GM12878 (cell line): ENCODE data around the gene LRRC51. TPM values are rescaled to one million over a fixed set of nuclear protein-coding genes. Genes with fewer than 3 reads are reported as not detected.

ENCODE experiments used
- ATAC-seq: fragments of 200-7000 bp; cut with Tn5 transposase; 3 replicates; pipeline ENCODE4 v1.9.1; 2020; ENCODE audit warnings: mild to moderate bottlenecking, moderate library complexity
- BruUV-seq: library from RNA; stranded (reverse); fragments of 400-500 nt; replicated peaks from 2 replicates; lab custom pipeline; 2021; lab: Mats Ljungman, UMichigan
- CTCF ChIA-PET: fragments of 300-600 bp; sonication (Branson Sonifier 250); formaldehyde crosslinking; extraction: SDS; loops from one replicate; lab custom pipeline; 2021; ENCODE audit warnings: inconsistent platforms; lab: Yijun Ruan, JAX
- POLR2A ChIA-PET: fragments of 350-600 bp; formaldehyde crosslinking; extraction: SDS; loops from one replicate; lab custom pipeline; 2021; ENCODE audit warnings: inconsistent platforms; lab: Charles Lee
- RAD21 ChIA-PET: fragments of 300-600 bp; sonication (Branson Sonifier 250); formaldehyde crosslinking; loops from one replicate; lab custom pipeline; 2023; ENCODE audit warnings: antibody characterized with exemption; ENCODE audit not compliant: unreplicated experiment; lab: Charles Lee
- SMC1A ChIA-PET: fragments of 300-600 bp; sonication (Branson Sonifier 250); formaldehyde crosslinking; loops from one replicate; lab custom pipeline; 2023; ENCODE audit not compliant: unreplicated experiment, uncharacterized antibody; lab: Charles Lee
- DNase-seq: peaks from one replicate; pipeline ENCODE4 v3.0.0-alpha.2; 2011; ENCODE audit warnings: low read depth, low spot score
- FAIRE-seq: peaks from 3 replicates; lab custom pipeline; 2011; peaks lifted over from hg19 to GRCh38; lab: Jason Lieb, UNC
- H2AFZ ChIP-seq: 2 replicates; pipeline ENCODE4 v1.6.0; 2011; ENCODE audit warnings: low read depth, low read length, control low read depth; ENCODE audit not compliant: control insufficient read depth
- H3K27ac ChIP-seq: 2 replicates; pipeline ENCODE4 v1.5.1; 2011; ENCODE audit warnings: control low read depth; ENCODE audit not compliant: control insufficient read depth, insufficient read depth
- H3K27me3 ChIP-seq, 2 experiments: replicated peaks in 1 of 2; 2 replicates each; pipeline versions ENCODE4 v1.6.0 to v1.6.1; 2011; ENCODE audit warnings: low read length in 1 of 2; ENCODE audit not compliant: control insufficient read depth in 2 of 2, insufficient read depth in 2 of 2
- H3K36me3 ChIP-seq, 2 experiments: 2 replicates each; pipeline ENCODE4 v1.5.1; 2011; ENCODE audit warnings: low read length in 1 of 2; ENCODE audit not compliant: control insufficient read depth in 2 of 2, insufficient read depth in 2 of 2
- H3K4me1 ChIP-seq: 2 replicates; pipeline ENCODE4 v1.6.1; 2011; ENCODE audit warnings: mild to moderate bottlenecking, low read length, moderate library complexity, mixed read lengths; ENCODE audit not compliant: control insufficient read depth, insufficient read depth
- H3K4me2 ChIP-seq: 2 replicates; pipeline ENCODE4 v1.6.0; 2011; ENCODE audit warnings: control low read depth; ENCODE audit not compliant: control insufficient read depth, insufficient read depth
- H3K4me3 ChIP-seq: fragments of 200-600 bp; sonication (generic); 2 replicates; pipeline ENCODE4 v1.5.1; 2016
- H3K79me2 ChIP-seq: 2 replicates; pipeline ENCODE4 v1.6.0; 2011; ENCODE audit warnings: low read length; ENCODE audit not compliant: control insufficient read depth, insufficient read depth
- H3K9ac ChIP-seq: 2 replicates; pipeline ENCODE4 v1.8.0; 2011; ENCODE audit warnings: low read length, control low read depth, mixed read lengths; ENCODE audit not compliant: control insufficient read depth, insufficient read depth
- H3K9me3 ChIP-seq: replicated peaks from 3 replicates; pipeline ENCODE4 v1.5.1; 2011; ENCODE audit warnings: mild to moderate bottlenecking, low read length; ENCODE audit not compliant: control insufficient read depth, insufficient read depth
- H4K20me1 ChIP-seq: 2 replicates; pipeline ENCODE4 v1.6.0; 2011; ENCODE audit not compliant: control insufficient read depth, insufficient read depth
- CBX5 ChIP-seq: sonication (generic); IDR thresholded peaks from 2 replicates; pipeline ENCODE4 v1.6.1; 2016; ENCODE audit warnings: low read depth, moderate library complexity, mild to moderate bottlenecking, inconsistent platforms
- CEBPB ChIP-seq, 2 experiments: fragments of 150-350 bp in 1 of 2; IDR thresholded peaks; 2 replicates each; pipeline ENCODE4 v1.6.1; 2012 to 2014; ENCODE audit warnings: low read depth in 2 of 2, low read length in 2 of 2, borderline replicate concordance in 1 of 2, inconsistent platforms in 1 of 2
- MTA3 ChIP-seq: IDR thresholded peaks from 2 replicates; pipeline ENCODE4 v1.6.1; 2012; ENCODE audit warnings: low read length, inconsistent platforms, borderline replicate concordance
- POU2F2 ChIP-seq: IDR thresholded peaks from 3 replicates; pipeline ENCODE4 v1.6.1; 2011; ENCODE audit warnings: low read depth, mild to moderate bottlenecking, low read length, borderline replicate concordance
- WRNIP1 ChIP-seq: IDR thresholded peaks from 2 replicates; pipeline ENCODE4 v1.6.1; 2011; ENCODE audit warnings: low read depth, low read length, improper control_type of control experiment, borderline replicate concordance
- ZNF207 ChIP-seq: fragments of 450-650 bp; IDR thresholded peaks from 2 replicates; pipeline ENCODE4 v1.6.1; 2014; ENCODE audit warnings: antibody characterized with exemption, mild to moderate bottlenecking, borderline replicate concordance
- ZNF217 ChIP-seq: fragments of 450-650 bp; IDR thresholded peaks from 2 replicates; pipeline ENCODE4 v1.6.1; 2017; ENCODE audit warnings: antibody characterized with exemption, mild to moderate bottlenecking
- ZZZ3 ChIP-seq: IDR thresholded peaks from 2 replicates; pipeline ENCODE4 v1.6.1; 2011; ENCODE audit warnings: low read depth; ENCODE audit not compliant: control insufficient read depth, insufficient read length
- WGBS: methylation state at CpG from one replicate; pipeline ENCODE4 v1.1.6; 2016; ENCODE audit warnings: low lambda C conversion rate; ENCODE audit not compliant: insufficient replicate concordance, insufficient coverage; ENCODE audit errors: missing lambda C conversion rate; 5-methylcytosine and 5-hydroxymethylcytosine counted together
- in situ Hi-C: fragments of 300-500 bp; cut with MboI; formaldehyde crosslinking; loops from 9 replicates; pipeline ENCODE4 v1.14.3; 2018; ENCODE audit warnings: mixed read lengths
- intact Hi-C: fragments of 100-400 bp; cut with micrococcal nuclease; formaldehyde crosslinking; loops from one replicate; pipeline ENCODE4 v1.14.2; 2022; ENCODE audit not compliant: unreplicated experiment
- polyA plus RNA-seq, 11 experiments: library from polyadenylated mRNA; depleted of rRNA in 4 of 11; unstranded in 6 of 11; stranded (reverse) in 5 of 11; fragments of >200 nt; fragmentation: Nextera tagmentation in 4 of 11; fragmentation: Illumina TruSeq in 1 of 11; extraction: Ambion mirVana in 4 of 11; extraction: Trizol in 1 of 11; gene quantifications; 1 replicate in 1 of 11; 2 replicates in 10 of 11; pipeline versions ENCODE4 v1.2.1 to v1.2.3, GENCODE V29; 2011 to 2016; ENCODE audit warnings: inconsistent platforms in 2 of 11, missing spikeins in 2 of 11, low read depth in 1 of 11
- total RNA-seq, 4 experiments: library from RNA; depleted of rRNA in 3 of 4; stranded (reverse); fragments of >200 nt in 3 of 4; fragmentation: Illumina TruSeq in 1 of 4; extraction: Trizol in 1 of 4; gene quantifications; 2 replicates each; pipeline versions ENCODE4 v1.2.1 to v1.2.3, GENCODE V29; 2013 to 2021
- TF ChIP-seq, protein P1 (sequence below): fragments of 450-650 bp; formaldehyde crosslinking; IDR thresholded peaks from 2 replicates; pipeline ENCODE4 v1.4.0; 2020; ENCODE audit warnings: mild to moderate bottlenecking, moderate library complexity
- TF ChIP-seq, protein P2 (sequence below): fragments of 450-650 bp; IDR thresholded peaks from 2 replicates; pipeline ENCODE4 v1.6.1; 2018; ENCODE audit warnings: mild to moderate bottlenecking, low read depth, moderate library complexity; ENCODE audit not compliant: partially characterized antibody
- TF ChIP-seq, protein P3 (sequence below): fragments of 450-650 bp; IDR thresholded peaks from 2 replicates; pipeline ENCODE4 v1.6.1; 2016; ENCODE audit warnings: mild to moderate bottlenecking
- TF ChIP-seq, protein P4 (sequence below): IDR thresholded peaks from 2 replicates; pipeline ENCODE4 v1.6.1; 2012; ENCODE audit warnings: mild to moderate bottlenecking, low read depth, low read length

The LRRC51 gene
- total and polyA plus RNA-seq, 10 of the 15 experiments (the other 5 are each of a cell fraction or from before 2014, with no cell fraction given): 2.6 to 8.6 (median 5.4) TPM

DNA sequence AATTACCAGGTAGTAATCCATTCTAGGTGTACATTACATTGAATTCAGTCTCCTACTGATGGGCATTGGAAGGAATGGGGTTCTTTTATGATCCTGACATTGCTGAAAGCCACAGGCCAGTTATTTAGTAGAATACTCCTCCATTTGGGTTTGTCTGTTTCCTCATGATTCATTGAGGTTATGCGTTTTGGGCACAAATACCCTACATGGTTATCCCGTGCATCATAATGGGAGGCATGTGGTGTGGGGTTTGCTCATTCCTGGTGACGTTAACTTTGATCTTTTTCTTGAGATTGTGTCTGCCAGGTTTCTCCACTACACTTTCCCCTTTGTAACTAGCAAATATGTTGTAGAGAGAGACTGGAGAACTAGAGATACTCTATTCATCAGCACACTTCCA, 60.4 kb downstream of the LRRC51 start:
- CTCF ChIA-PET: interaction anchor here (1.0 to 2.1 kb wide), 2 partner anchors 50 to 116 kb away, joined by 3 to 5 read pairs; no protein-coding TSS in a partner anchor
- intact Hi-C loops: loop anchor here (5.0 kb wide), 1 partner anchor 291 kb away; the partner anchor contains the start of gene CLPB
- in situ Hi-C loops: loop anchor here (5.0 kb wide), 1 partner anchor 119 kb away; no protein-coding TSS in a partner anchor
- H3K4me2 ChIP-seq: no peak overlapping the region
- H3K9ac ChIP-seq: no peak overlapping the region
- RAD21 ChIA-PET: no interaction called here
- no peak overlapping the region for H2AFZ ChIP-seq
- FAIRE-seq (no peak), DNase-seq (no peak), ATAC-seq (no peak)
- H3K9me3 ChIP-seq: peaks cover 2% of the 10 kb centered on the region; the same call in 1 of the 3 replicates
- no TSS peak for BruUV-seq
- H3K27ac ChIP-seq: no peak overlapping the region
- no peaks in the 10 kb centered on the region for H4K20me1 ChIP-seq
- H3K27me3 ChIP-seq: no peaks in the 10 kb centered on the region; a peak in 1 of 4 replicates
- no peaks in the 10 kb centered on the region for H3K79me2 ChIP-seq
- WGBS: 0% methylated on average over 3 of the region's 3 CpGs
- POLR2A ChIA-PET: interaction anchor here (0.9 kb wide), 1 partner anchor 82 kb away, joined by 4 read pairs; no protein-coding TSS in a partner anchor
- SMC1A ChIA-PET: interaction anchor here (1.1 to 1.4 kb wide), 2 partner anchors 115 to 163 kb away, joined by 5 to 6 read pairs; no protein-coding TSS in a partner anchor
- no peaks in the 10 kb centered on the region for H3K4me1 ChIP-seq
- H3K4me3 ChIP-seq: no peak overlapping the region
- no peaks in the 10 kb centered on the region for H3K36me3 ChIP-seq
- TF ChIP-seq MTA3 (no peak), WRNIP1 (no peak), CEBPB (IDR thresholded peaks at IDR 0.05; ENCODE audit: borderline replicate concordance in 1 of 2, low read depth in 2 of 2, low read length in 2 of 2) (no peak), ZZZ3 (no peak), CBX5 (no peak), POU2F2 (no peak), ZNF217 (no peak), ZNF207 (no peak)
- TF ChIP-seq, protein P1, sequence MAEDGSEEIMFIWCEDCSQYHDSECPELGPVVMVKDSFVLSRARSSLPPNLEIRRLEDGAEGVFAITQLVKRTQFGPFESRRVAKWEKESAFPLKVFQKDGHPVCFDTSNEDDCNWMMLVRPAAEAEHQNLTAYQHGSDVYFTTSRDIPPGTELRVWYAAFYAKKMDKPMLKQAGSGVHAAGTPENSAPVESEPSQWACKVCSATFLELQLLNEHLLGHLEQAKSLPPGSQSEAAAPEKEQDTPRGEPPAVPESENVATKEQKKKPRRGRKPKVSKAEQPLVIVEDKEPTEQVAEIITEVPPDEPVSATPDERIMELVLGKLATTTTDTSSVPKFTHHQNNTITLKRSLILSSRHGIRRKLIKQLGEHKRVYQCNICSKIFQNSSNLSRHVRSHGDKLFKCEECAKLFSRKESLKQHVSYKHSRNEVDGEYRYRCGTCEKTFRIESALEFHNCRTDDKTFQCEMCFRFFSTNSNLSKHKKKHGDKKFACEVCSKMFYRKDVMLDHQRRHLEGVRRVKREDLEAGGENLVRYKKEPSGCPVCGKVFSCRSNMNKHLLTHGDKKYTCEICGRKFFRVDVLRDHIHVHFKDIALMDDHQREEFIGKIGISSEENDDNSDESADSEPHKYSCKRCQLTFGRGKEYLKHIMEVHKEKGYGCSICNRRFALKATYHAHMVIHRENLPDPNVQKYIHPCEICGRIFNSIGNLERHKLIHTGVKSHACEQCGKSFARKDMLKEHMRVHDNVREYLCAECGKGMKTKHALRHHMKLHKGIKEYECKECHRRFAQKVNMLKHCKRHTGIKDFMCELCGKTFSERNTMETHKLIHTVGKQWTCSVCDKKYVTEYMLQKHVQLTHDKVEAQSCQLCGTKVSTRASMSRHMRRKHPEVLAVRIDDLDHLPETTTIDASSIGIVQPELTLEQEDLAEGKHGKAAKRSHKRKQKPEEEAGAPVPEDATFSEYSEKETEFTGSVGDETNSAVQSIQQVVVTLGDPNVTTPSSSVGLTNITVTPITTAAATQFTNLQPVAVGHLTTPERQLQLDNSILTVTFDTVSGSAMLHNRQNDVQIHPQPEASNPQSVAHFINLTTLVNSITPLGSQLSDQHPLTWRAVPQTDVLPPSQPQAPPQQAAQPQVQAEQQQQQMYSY (CRISPR knock-in tag): no peak
- TF ChIP-seq, protein P2, sequence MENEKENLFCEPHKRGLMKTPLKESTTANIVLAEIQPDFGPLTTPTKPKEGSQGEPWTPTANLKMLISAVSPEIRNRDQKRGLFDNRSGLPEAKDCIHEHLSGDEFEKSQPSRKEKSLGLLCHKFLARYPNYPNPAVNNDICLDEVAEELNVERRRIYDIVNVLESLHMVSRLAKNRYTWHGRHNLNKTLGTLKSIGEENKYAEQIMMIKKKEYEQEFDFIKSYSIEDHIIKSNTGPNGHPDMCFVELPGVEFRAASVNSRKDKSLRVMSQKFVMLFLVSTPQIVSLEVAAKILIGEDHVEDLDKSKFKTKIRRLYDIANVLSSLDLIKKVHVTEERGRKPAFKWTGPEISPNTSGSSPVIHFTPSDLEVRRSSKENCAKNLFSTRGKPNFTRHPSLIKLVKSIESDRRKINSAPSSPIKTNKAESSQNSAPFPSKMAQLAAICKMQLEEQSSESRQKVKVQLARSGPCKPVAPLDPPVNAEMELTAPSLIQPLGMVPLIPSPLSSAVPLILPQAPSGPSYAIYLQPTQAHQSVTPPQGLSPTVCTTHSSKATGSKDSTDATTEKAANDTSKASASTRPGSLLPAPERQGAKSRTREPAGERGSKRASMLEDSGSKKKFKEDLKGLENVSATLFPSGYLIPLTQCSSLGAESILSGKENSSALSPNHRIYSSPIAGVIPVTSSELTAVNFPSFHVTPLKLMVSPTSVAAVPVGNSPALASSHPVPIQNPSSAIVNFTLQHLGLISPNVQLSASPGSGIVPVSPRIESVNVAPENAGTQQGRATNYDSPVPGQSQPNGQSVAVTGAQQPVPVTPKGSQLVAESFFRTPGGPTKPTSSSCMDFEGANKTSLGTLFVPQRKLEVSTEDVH: no peak
- TF ChIP-seq, protein P3, sequence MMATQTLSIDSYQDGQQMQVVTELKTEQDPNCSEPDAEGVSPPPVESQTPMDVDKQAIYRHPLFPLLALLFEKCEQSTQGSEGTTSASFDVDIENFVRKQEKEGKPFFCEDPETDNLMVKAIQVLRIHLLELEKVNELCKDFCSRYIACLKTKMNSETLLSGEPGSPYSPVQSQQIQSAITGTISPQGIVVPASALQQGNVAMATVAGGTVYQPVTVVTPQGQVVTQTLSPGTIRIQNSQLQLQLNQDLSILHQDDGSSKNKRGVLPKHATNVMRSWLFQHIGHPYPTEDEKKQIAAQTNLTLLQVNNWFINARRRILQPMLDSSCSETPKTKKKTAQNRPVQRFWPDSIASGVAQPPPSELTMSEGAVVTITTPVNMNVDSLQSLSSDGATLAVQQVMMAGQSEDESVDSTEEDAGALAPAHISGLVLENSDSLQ: no peak
- TF ChIP-seq, protein P4, sequence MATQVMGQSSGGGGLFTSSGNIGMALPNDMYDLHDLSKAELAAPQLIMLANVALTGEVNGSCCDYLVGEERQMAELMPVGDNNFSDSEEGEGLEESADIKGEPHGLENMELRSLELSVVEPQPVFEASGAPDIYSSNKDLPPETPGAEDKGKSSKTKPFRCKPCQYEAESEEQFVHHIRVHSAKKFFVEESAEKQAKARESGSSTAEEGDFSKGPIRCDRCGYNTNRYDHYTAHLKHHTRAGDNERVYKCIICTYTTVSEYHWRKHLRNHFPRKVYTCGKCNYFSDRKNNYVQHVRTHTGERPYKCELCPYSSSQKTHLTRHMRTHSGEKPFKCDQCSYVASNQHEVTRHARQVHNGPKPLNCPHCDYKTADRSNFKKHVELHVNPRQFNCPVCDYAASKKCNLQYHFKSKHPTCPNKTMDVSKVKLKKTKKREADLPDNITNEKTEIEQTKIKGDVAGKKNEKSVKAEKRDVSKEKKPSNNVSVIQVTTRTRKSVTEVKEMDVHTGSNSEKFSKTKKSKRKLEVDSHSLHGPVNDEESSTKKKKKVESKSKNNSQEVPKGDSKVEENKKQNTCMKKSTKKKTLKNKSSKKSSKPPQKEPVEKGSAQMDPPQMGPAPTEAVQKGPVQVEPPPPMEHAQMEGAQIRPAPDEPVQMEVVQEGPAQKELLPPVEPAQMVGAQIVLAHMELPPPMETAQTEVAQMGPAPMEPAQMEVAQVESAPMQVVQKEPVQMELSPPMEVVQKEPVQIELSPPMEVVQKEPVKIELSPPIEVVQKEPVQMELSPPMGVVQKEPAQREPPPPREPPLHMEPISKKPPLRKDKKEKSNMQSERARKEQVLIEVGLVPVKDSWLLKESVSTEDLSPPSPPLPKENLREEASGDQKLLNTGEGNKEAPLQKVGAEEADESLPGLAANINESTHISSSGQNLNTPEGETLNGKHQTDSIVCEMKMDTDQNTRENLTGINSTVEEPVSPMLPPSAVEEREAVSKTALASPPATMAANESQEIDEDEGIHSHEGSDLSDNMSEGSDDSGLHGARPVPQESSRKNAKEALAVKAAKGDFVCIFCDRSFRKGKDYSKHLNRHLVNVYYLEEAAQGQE: no peak
